GM23338 (cell line): ENCODE data around the gene ARL15. TPM values are rescaled to one million over a fixed set of nuclear protein-coding genes. Genes with fewer than 3 reads are reported as not detected.

Source experiments
- ATAC-seq: fragments of 200-7000 bp; cut with Tn5 transposase; 3 replicates; pipeline ENCODE4 v1.9.1; 2020
- DNase-seq: peaks from one replicate; pipeline ENCODE4 v3.0.0-alpha.2; 2015; ENCODE audit warnings: low spot score
- H2AFZ ChIP-seq: fragments of 200-600 bp; sonication (generic); 2 replicates; pipeline ENCODE4 v1.8.0; 2016; ENCODE audit warnings: antibody characterized with exemption, mild to moderate bottlenecking, moderate library complexity
- H3F3A ChIP-seq: fragments of 200-600 bp; sonication (generic); replicated peaks from 2 replicates; pipeline ENCODE4 v1.8.0; 2017; ENCODE audit warnings: antibody characterized with exemption, mixed run types, low read depth
- H3K27ac ChIP-seq: fragments of 200-600 bp; sonication (generic); 2 replicates; pipeline ENCODE4 v1.6.1; 2016; ENCODE audit warnings: low read depth
- H3K27me3 ChIP-seq: fragments of 200-600 bp; sonication (generic); 2 replicates; pipeline ENCODE4 v1.8.0; 2016; ENCODE audit warnings: mild to moderate bottlenecking, mixed run types, moderate library complexity; ENCODE audit not compliant: insufficient read depth
- H3K36me3 ChIP-seq: fragments of 200-600 bp; sonication (generic); 2 replicates; pipeline ENCODE4 v1.8.0; 2016; ENCODE audit warnings: mild to moderate bottlenecking; ENCODE audit not compliant: insufficient read depth
- H3K4me1 ChIP-seq: fragments of 200-600 bp; sonication (generic); 2 replicates; pipeline ENCODE4 v1.8.0; 2016; ENCODE audit warnings: mild to moderate bottlenecking, moderate library complexity; ENCODE audit not compliant: insufficient read depth
- H3K4me2 ChIP-seq: fragments of 200-600 bp; sonication (generic); 2 replicates; pipeline ENCODE4 v1.7.1; 2017; ENCODE audit warnings: mixed run types
- H3K4me3 ChIP-seq: fragments of 200-600 bp; sonication (generic); 2 replicates; pipeline ENCODE4 v1.6.1; 2016; ENCODE audit warnings: mixed run types
- H3K79me2 ChIP-seq: fragments of 200-600 bp; sonication (generic); replicated peaks from 2 replicates; pipeline ENCODE4 v1.8.0; 2017; ENCODE audit warnings: mild to moderate bottlenecking; ENCODE audit not compliant: insufficient read depth
- H3K9me2 ChIP-seq: fragments of 200-600 bp; sonication (generic); 2 replicates; pipeline ENCODE4 v1.8.0; 2017; ENCODE audit not compliant: insufficient read depth
- H4K20me1 ChIP-seq: fragments of 200-600 bp; sonication (generic); replicated peaks from 2 replicates; pipeline ENCODE4 v1.8.0; 2017; ENCODE audit warnings: mild to moderate bottlenecking; ENCODE audit not compliant: insufficient read depth
- H3K27ac Mint-ChIP-seq: 2 replicates; pipeline ENCODE4 v1.8.0; 2020; ENCODE audit warnings: inconsistent platforms, mild to moderate bottlenecking, moderate library complexity, mixed read lengths
- H3K27me3 Mint-ChIP-seq: 3 replicates; pipeline ENCODE4 v1.8.0; 2022; ENCODE audit warnings: low read depth, mild to moderate bottlenecking, moderate library complexity, mixed read lengths, inconsistent platforms; ENCODE audit not compliant: insufficient read depth, poor library complexity
- H3K36me3 Mint-ChIP-seq: 3 replicates; pipeline ENCODE4 v1.8.0; 2021; ENCODE audit warnings: low read depth, mild to moderate bottlenecking, inconsistent platforms, moderate library complexity, mixed read lengths
- H3K4me1 Mint-ChIP-seq: 3 replicates; pipeline ENCODE4 v1.8.0; 2020; ENCODE audit warnings: mild to moderate bottlenecking, inconsistent platforms, mixed read lengths
- H3K4me3 Mint-ChIP-seq: 3 replicates; pipeline ENCODE4 v1.8.0; 2021; ENCODE audit warnings: moderate library complexity, mild to moderate bottlenecking, inconsistent platforms, mixed read lengths
- H3K9me3 Mint-ChIP-seq: 3 replicates; pipeline ENCODE4 v1.8.0; 2020; ENCODE audit warnings: moderate library complexity, mild to moderate bottlenecking, inconsistent platforms, mixed read lengths
- CREB1 ChIP-seq: fragments of 250-450 bp; sonication (Bioruptor Pico); IDR thresholded peaks from 2 replicates; pipeline ENCODE4 v1.5.0; 2020; ENCODE audit warnings: low read depth, mild to moderate bottlenecking, moderate library complexity
- EZH2 ChIP-seq: fragments of 200-600 bp; sonication (generic); IDR thresholded peaks from one replicate; pipeline ENCODE4 v1.8.0; 2017; ENCODE audit warnings: antibody characterized with exemption, mild to moderate bottlenecking, low read depth; ENCODE audit not compliant: unreplicated experiment
- EZH2phosphoT487 ChIP-seq: fragments of 200-600 bp; sonication (generic); IDR thresholded peaks from one replicate; pipeline ENCODE4 v1.8.1; 2018; ENCODE audit warnings: antibody characterized with exemption; ENCODE audit not compliant: unreplicated experiment
- JUNB ChIP-seq: IDR thresholded peaks from one replicate; pipeline ENCODE4 v1.6.1; 2016; ENCODE audit warnings: antibody characterized with exemption; ENCODE audit not compliant: unreplicated experiment
- POLR2AphosphoS5 ChIP-seq: IDR thresholded peaks from 2 replicates; pipeline ENCODE4 v1.6.1; 2016; ENCODE audit warnings: antibody characterized with exemption, low read depth
- STAT1 ChIP-seq: IDR thresholded peaks from one replicate; pipeline ENCODE4 v1.6.1; 2016; ENCODE audit warnings: antibody characterized with exemption; ENCODE audit not compliant: unreplicated experiment
- ZNF114 ChIP-seq: fragments of 250-450 bp; sonication (Bioruptor Pico); IDR thresholded peaks from 2 replicates; pipeline ENCODE4 v1.5.0; 2020; ENCODE audit warnings: mild to moderate bottlenecking, moderate library complexity
- polyA plus RNA-seq: library from polyadenylated mRNA; unstranded; fragments of >200 nt; fragmentation: Nextera tagmentation; extraction: Ambion mirVana; gene quantifications from 2 replicates; pipeline ENCODE4 v1.2.1, GENCODE V29; 2016
- total RNA-seq: library from RNA; depleted of rRNA; stranded (reverse); fragments of >200 nt; shearing (Covaris generic); gene quantifications from 2 replicates; pipeline ENCODE4 v1.2.3, GENCODE V29; 2014
- TF ChIP-seq, protein P1 (sequence below): fragments of 250-450 bp; sonication (Bioruptor Pico); IDR thresholded peaks from 2 replicates; pipeline ENCODE4 v1.5.0; 2020; ENCODE audit warnings: mild to moderate bottlenecking, moderate library complexity
- TF ChIP-seq, protein P2 (sequence below): IDR thresholded peaks from one replicate; pipeline ENCODE4 v1.6.1; 2018; ENCODE audit warnings: antibody characterized with exemption; ENCODE audit not compliant: unreplicated experiment

The ARL15 gene
- total and polyA plus RNA-seq, 2 experiments from 2014 or later, result 13.0 to 54.0 TPM

DNA sequence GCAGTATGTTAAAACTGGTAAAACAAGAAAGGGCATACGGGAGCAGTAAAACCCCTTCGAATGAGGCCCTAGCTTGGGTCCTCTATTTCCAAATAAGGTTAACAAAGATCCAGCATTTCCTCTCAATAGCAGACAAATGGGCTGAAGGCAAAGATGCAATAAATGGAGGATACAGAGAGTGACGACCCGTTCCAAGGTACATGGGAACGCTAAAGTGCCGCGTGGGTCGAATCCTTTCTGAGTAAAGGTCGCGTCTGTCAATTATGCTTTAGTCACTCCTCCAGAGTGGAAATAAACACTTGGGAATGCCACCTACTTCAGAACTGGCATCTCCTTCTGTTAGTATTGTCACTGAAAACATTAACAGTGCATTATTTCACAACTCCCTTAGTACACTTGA is 24.7 kb downstream of the ARL15 start (continued):
- TF ChIP-seq, protein P1, sequence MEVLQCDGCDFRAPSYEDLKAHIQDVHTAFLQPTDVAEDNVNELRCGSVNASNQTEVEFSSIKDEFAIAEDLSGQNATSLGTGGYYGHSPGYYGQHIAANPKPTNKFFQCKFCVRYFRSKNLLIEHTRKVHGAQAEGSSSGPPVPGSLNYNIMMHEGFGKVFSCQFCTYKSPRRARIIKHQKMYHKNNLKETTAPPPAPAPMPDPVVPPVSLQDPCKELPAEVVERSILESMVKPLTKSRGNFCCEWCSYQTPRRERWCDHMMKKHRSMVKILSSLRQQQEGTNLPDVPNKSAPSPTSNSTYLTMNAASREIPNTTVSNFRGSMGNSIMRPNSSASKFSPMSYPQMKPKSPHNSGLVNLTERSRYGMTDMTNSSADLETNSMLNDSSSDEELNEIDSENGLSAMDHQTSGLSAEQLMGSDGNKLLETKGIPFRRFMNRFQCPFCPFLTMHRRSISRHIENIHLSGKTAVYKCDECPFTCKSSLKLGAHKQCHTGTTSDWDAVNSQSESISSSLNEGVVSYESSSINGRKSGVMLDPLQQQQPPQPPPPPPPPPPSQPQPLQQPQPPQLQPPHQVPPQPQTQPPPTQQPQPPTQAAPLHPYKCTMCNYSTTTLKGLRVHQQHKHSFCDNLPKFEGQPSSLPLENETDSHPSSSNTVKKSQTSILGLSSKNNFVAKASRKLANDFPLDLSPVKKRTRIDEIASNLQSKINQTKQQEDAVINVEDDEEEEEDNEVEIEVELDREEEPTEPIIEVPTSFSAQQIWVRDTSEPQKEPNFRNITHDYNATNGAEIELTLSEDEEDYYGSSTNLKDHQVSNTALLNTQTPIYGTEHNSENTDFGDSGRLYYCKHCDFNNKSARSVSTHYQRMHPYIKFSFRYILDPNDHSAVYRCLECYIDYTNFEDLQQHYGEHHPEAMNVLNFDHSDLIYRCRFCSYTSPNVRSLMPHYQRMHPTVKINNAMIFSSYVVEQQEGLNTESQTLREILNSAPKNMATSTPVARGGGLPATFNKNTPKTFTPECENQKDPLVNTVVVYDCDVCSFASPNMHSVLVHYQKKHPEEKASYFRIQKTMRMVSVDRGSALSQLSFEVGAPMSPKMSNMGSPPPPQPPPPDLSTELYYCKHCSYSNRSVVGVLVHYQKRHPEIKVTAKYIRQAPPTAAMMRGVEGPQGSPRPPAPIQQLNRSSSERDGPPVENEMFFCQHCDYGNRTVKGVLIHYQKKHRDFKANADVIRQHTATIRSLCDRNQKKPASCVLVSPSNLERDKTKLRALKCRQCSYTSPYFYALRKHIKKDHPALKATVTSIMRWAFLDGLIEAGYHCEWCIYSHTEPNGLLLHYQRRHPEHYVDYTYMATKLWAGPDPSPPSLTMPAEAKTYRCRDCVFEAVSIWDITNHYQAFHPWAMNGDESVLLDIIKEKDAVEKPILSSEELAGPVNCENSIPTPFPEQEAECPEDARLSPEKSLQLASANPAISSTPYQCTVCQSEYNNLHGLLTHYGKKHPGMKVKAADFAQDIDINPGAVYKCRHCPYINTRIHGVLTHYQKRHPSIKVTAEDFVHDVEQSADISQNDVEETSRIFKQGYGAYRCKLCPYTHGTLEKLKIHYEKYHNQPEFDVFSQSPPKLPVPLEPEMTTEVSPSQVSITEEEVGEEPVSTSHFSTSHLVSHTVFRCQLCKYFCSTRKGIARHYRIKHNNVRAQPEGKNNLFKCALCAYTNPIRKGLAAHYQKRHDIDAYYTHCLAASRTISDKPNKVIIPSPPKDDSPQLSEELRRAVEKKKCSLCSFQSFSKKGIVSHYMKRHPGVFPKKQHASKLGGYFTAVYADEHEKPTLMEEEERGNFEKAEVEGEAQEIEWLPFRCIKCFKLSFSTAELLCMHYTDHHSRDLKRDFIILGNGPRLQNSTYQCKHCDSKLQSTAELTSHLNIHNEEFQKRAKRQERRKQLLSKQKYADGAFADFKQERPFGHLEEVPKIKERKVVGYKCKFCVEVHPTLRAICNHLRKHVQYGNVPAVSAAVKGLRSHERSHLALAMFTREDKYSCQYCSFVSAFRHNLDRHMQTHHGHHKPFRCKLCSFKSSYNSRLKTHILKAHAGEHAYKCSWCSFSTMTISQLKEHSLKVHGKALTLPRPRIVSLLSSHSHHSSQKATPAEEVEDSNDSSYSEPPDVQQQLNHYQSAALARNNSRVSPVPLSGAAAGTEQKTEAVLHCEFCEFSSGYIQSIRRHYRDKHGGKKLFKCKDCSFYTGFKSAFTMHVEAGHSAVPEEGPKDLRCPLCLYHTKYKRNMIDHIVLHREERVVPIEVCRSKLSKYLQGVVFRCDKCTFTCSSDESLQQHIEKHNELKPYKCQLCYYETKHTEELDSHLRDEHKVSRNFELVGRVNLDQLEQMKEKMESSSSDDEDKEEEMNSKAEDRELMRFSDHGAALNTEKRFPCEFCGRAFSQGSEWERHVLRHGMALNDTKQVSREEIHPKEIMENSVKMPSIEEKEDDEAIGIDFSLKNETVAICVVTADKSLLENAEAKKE (CRISPR knock-in tag), result no peak
- TF ChIP-seq, protein P2, sequence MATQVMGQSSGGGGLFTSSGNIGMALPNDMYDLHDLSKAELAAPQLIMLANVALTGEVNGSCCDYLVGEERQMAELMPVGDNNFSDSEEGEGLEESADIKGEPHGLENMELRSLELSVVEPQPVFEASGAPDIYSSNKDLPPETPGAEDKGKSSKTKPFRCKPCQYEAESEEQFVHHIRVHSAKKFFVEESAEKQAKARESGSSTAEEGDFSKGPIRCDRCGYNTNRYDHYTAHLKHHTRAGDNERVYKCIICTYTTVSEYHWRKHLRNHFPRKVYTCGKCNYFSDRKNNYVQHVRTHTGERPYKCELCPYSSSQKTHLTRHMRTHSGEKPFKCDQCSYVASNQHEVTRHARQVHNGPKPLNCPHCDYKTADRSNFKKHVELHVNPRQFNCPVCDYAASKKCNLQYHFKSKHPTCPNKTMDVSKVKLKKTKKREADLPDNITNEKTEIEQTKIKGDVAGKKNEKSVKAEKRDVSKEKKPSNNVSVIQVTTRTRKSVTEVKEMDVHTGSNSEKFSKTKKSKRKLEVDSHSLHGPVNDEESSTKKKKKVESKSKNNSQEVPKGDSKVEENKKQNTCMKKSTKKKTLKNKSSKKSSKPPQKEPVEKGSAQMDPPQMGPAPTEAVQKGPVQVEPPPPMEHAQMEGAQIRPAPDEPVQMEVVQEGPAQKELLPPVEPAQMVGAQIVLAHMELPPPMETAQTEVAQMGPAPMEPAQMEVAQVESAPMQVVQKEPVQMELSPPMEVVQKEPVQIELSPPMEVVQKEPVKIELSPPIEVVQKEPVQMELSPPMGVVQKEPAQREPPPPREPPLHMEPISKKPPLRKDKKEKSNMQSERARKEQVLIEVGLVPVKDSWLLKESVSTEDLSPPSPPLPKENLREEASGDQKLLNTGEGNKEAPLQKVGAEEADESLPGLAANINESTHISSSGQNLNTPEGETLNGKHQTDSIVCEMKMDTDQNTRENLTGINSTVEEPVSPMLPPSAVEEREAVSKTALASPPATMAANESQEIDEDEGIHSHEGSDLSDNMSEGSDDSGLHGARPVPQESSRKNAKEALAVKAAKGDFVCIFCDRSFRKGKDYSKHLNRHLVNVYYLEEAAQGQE, result no peak
- TF ChIP-seq EZH2 (no peak), JUNB (no peak)

DNA sequence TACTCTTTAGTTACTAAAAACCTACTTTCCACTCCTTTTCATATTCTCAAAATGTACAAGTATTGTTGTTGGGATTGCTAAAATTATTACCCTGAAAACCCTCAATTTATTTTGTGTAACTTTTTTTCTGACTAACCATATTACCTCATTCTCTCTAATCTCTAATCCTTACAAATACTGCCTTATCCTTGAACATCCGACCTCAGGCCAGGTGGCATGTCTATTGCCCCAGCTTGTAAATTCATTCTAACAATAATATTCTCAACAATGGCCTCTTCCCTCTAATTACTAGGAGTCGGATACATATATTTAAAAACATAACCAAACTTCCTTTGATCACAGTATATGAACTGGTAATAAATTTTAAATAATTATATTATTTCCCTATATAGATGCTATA is 25.8 kb downstream of the ARL15 start:
- H3K4me3 ChIP-seq, result no peak overlapping the region
- TF ChIP-seq ZNF114 (CRISPR knock-in tag) (no peak), POLR2AphosphoS5 (no peak), CREB1 (no peak), STAT1 (no peak), EZH2phosphoT487 (no peak), EZH2 (no peak)

More for the DNA sequence above, 25.8 kb downstream of the ARL15 start:
- no peak overlapping the region for H2AFZ ChIP-seq
- H3K79me2 ChIP-seq, result peaks cover 63% of the 10 kb centered on the region
- H4K20me1 ChIP-seq, result 0 out of 2 replicates have a peak, but pooled peaks cover 4% of the 10 kb centered on the region
- H3K9me2 ChIP-seq, result no peaks in the 10 kb centered on the region; the same call in 1 of the 2 replicates
- H3K27me3 Mint-ChIP-seq, result peaks cover 2% of the 10 kb centered on the region
- peaks cover 20% of the 10 kb centered on the region for H3K4me1 ChIP-seq
- peaks cover 31% of the 10 kb centered on the region for H3K4me1 Mint-ChIP-seq
- H3K27ac Mint-ChIP-seq, result no peak overlapping the region; the same call in 1 of the 2 replicates
- H3K27ac ChIP-seq, result no peak overlapping the region
- no peaks in the 10 kb centered on the region for H3K36me3 ChIP-seq
- DNase-seq, result no peak
- H3K9me3 Mint-ChIP-seq, result no peaks in the 10 kb centered on the region; the same call in 1 of the 3 replicates
- no peak overlapping the region for H3K4me3 Mint-ChIP-seq
- no peaks in the 10 kb centered on the region for H3K27me3 ChIP-seq
- H3F3A ChIP-seq, result no peaks in the 10 kb centered on the region
- ATAC-seq, result no peak
- peaks cover 5% of the 10 kb centered on the region for H3K36me3 Mint-ChIP-seq
- H3K4me2 ChIP-seq, result no peak overlapping the region
